ENCODE measurements around the gene VTCN1. TPM values are rescaled to one million over a fixed set of nuclear protein-coding genes. Genes with fewer than 3 reads are reported as not detected.

VTCN1 gene
- polyA plus RNA-seq, 1 donor from 2014 or later = 2.1 TPM

DNA sequence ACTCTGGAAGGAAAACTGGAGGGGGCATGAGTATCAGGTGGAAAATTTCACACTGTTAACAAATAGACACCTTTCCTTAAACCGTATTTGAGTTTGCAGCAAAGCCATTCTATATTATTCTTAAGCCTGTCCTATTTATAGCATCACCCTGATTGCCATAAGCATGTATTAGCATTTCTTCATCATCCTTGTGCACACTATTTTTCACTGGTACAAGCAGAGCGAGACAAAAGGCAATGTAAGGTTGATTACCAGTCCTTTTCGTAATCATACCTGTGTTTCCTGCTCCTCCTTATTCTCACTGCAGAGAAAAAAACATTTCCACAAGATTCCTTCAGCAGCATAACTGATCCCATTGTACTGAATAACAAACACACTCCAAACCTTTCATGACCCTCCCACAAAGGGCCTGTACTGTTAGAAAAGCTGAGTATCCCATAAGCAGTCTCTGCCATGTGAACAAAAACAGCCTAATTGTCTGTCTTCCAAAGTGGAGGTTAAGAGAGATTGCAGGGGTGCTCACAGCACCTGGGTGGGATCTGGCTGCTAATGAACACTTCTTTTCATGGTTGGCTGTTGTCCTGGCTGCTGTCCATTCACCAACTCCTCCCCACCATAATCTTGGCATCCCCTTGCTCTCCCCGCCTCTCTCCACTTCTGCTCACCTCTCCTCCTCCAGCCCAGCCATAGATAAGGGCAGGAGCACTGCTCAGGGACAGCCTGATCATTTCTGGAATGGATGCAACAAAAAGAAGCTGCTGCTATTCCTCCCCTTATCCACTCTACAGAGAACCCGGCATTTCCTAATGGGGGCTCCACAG is 30.4 kb downstream of the VTCN1 start:
- TF ChIP-seq RAD21 (conservative IDR thresholded peaks at IDR 0.05) (no peak), EZH2 (IDR thresholded peaks at IDR 0.05; ENCODE audit: borderline replicate concordance, insufficient read depth, low read length, poor library complexity, severe bottlenecking) (no peak), TAF1 (IDR thresholded peaks at IDR 0.05; ENCODE audit: low read depth) (no peak), POLR2AphosphoS5 (IDR thresholded peaks at IDR 0.05) (no peak), SMC3 (conservative IDR thresholded peaks at IDR 0.05; ENCODE audit: poor library complexity) (no peak), MXI1 (conservative IDR thresholded peaks at IDR 0.05; ENCODE audit: poor library complexity, severe bottlenecking) (no peak), EP300 (conservative IDR thresholded peaks at IDR 0.05; ENCODE audit: poor library complexity, severe bottlenecking) (no peak)
- TF ChIP-seq, protein P1, sequence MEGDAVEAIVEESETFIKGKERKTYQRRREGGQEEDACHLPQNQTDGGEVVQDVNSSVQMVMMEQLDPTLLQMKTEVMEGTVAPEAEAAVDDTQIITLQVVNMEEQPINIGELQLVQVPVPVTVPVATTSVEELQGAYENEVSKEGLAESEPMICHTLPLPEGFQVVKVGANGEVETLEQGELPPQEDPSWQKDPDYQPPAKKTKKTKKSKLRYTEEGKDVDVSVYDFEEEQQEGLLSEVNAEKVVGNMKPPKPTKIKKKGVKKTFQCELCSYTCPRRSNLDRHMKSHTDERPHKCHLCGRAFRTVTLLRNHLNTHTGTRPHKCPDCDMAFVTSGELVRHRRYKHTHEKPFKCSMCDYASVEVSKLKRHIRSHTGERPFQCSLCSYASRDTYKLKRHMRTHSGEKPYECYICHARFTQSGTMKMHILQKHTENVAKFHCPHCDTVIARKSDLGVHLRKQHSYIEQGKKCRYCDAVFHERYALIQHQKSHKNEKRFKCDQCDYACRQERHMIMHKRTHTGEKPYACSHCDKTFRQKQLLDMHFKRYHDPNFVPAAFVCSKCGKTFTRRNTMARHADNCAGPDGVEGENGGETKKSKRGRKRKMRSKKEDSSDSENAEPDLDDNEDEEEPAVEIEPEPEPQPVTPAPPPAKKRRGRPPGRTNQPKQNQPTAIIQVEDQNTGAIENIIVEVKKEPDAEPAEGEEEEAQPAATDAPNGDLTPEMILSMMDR (IDR thresholded peaks at IDR 0.05; ENCODE audit: poor library complexity, severe bottlenecking) = no peak
- TF ChIP-seq, protein P2, sequence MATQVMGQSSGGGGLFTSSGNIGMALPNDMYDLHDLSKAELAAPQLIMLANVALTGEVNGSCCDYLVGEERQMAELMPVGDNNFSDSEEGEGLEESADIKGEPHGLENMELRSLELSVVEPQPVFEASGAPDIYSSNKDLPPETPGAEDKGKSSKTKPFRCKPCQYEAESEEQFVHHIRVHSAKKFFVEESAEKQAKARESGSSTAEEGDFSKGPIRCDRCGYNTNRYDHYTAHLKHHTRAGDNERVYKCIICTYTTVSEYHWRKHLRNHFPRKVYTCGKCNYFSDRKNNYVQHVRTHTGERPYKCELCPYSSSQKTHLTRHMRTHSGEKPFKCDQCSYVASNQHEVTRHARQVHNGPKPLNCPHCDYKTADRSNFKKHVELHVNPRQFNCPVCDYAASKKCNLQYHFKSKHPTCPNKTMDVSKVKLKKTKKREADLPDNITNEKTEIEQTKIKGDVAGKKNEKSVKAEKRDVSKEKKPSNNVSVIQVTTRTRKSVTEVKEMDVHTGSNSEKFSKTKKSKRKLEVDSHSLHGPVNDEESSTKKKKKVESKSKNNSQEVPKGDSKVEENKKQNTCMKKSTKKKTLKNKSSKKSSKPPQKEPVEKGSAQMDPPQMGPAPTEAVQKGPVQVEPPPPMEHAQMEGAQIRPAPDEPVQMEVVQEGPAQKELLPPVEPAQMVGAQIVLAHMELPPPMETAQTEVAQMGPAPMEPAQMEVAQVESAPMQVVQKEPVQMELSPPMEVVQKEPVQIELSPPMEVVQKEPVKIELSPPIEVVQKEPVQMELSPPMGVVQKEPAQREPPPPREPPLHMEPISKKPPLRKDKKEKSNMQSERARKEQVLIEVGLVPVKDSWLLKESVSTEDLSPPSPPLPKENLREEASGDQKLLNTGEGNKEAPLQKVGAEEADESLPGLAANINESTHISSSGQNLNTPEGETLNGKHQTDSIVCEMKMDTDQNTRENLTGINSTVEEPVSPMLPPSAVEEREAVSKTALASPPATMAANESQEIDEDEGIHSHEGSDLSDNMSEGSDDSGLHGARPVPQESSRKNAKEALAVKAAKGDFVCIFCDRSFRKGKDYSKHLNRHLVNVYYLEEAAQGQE (IDR thresholded peaks at IDR 0.05; ENCODE audit: borderline replicate concordance) = no peak

GRCh38 chr1:117179471-117179870 is 31.3 kb downstream of the VTCN1 start:
- TF ChIP-seq MXI1 (conservative IDR thresholded peaks at IDR 0.05; ENCODE audit: poor library complexity, severe bottlenecking) (no peak), EZH2 (IDR thresholded peaks at IDR 0.05; ENCODE audit: borderline replicate concordance, insufficient read depth, low read length, poor library complexity, severe bottlenecking) (no peak)
- no peaks in the 10 kb centered on the region for H4K20me1 ChIP-seq (ENCODE audit: insufficient read depth)
- H3K9me2 ChIP-seq (ENCODE audit: insufficient read depth, low read length) = no peaks in the 10 kb centered on the region
- no peaks in the 10 kb centered on the region for H3F3A ChIP-seq (ENCODE audit: insufficient read depth, low read length, poor library complexity, severe bottlenecking)
- H3K9me3 ChIP-seq (ENCODE audit: low read length) = no peaks in the 10 kb centered on the region
- no peaks in the 10 kb centered on the region for H3K27me3 ChIP-seq (ENCODE audit: insufficient read depth, low read depth, low read length)
- no peak overlapping the region for H3K4me3 ChIP-seq (ENCODE audit: low read length)
- no peak overlapping the region for H3K27ac ChIP-seq (ENCODE audit: low read length)
- H3K36me3 ChIP-seq (ENCODE audit: insufficient read depth, low read length) = no peaks in the 10 kb centered on the region
- no peak overlapping the region for H3K4me2 ChIP-seq (ENCODE audit: low read length)
- no peak overlapping the region for H3K9ac ChIP-seq (ENCODE audit: low read length)
- no peaks in the 10 kb centered on the region for H3K79me2 ChIP-seq (replicated peaks; ENCODE audit: insufficient read depth, low read length)
- H2AFZ ChIP-seq (ENCODE audit: low read depth, low read length) = no peak overlapping the region

More for the DNA sequence above, 30.4 kb downstream of the VTCN1 start:
- H3K27ac ChIP-seq (ENCODE audit: low read length) = no peak overlapping the region
- H3K79me2 ChIP-seq (replicated peaks; ENCODE audit: insufficient read depth, low read length) = no peaks in the 10 kb centered on the region
- H3K36me3 ChIP-seq (ENCODE audit: insufficient read depth, low read length) = no peaks in the 10 kb centered on the region
- no peak overlapping the region for H3K9ac ChIP-seq (ENCODE audit: low read length)
- no peak overlapping the region for H3K4me2 ChIP-seq (ENCODE audit: low read length)
- H3K9me2 ChIP-seq (ENCODE audit: insufficient read depth, low read length) = no peaks in the 10 kb centered on the region
- H2AFZ ChIP-seq (ENCODE audit: low read depth, low read length) = no peak overlapping the region
- no peaks in the 10 kb centered on the region for H3K27me3 ChIP-seq (ENCODE audit: insufficient read depth, low read depth, low read length)
- no peaks in the 10 kb centered on the region for H4K20me1 ChIP-seq (ENCODE audit: insufficient read depth)
- H3F3A ChIP-seq (ENCODE audit: insufficient read depth, low read length, poor library complexity, severe bottlenecking) = no peaks in the 10 kb centered on the region
- H3K4me3 ChIP-seq (ENCODE audit: low read length) = no peak overlapping the region
- no peaks in the 10 kb centered on the region for H3K9me3 ChIP-seq (ENCODE audit: low read length)

Measured in neural cell (in vitro differentiated cells).